ENCODE results near the gene CCDC154. TPM values are rescaled to one million over a fixed set of nuclear protein-coding genes. Genes with fewer than 3 reads are reported as not detected.
A peak's percentile ranks its signal among the peaks of the same experiment; 100 is the strongest.

CCDC154 gene
- total and polyA plus RNA-seq, 2 of the 4 experiments (the other 2 are of a cell fraction), result 0.09 TPM; not detected in 1

- Histone ChIP-seq H3K9me3 (ENCODE audit: control insufficient read depth, insufficient read depth, low read length) (peaks cover 2% of the 10 kb centered on the region; the same call in 1 of the 2 replicates), H3K36me3 (ENCODE audit: control insufficient read depth, insufficient read depth, low read length) (no peaks in the 10 kb centered on the region), H3K27me3 (ENCODE audit: control insufficient read depth, insufficient read depth, low read length) (peaks cover 4% of the 10 kb centered on the region; the same call in 1 of the 2 replicates), H4K20me1 (ENCODE audit: insufficient read depth, low read length) (no peaks in the 10 kb centered on the region), H2AFZ (replicated peaks; ENCODE audit: low read length, poor library complexity) (peak overlapping the region; percentile 51), H3K4me2 (ENCODE audit: low read depth, low read length) (no peak overlapping the region), H2BK20ac (ENCODE audit: low read depth, low read length) (no peak overlapping the region), H3K4ac (ENCODE audit: low read depth, low read length) (no peak overlapping the region), H3K14ac (replicated peaks; ENCODE audit: low read depth, low read length) (no peak overlapping the region), H3K9ac (ENCODE audit: low read depth, low read length) (no peak overlapping the region), H4K5ac (ENCODE audit: low read depth, low read length) (no peak overlapping the region), H2BK5ac (ENCODE audit: low read depth, low read length, poor library complexity, severe bottlenecking) (no peak overlapping the region), H2AK5ac (ENCODE audit: low read depth, low read length) (no peak overlapping the region), H3K9me1 (ENCODE audit: insufficient read depth, low read length) (no peaks in the 10 kb centered on the region), H3K18ac (ENCODE audit: low read depth, low read length) (no peak overlapping the region), H2AK9ac (replicated peaks; ENCODE audit: low read depth, low read length, poor library complexity) (peak overlapping the region; percentile 42), H2BK15ac (ENCODE audit: low read depth, low read length) (no peak overlapping the region), H4K8ac (ENCODE audit: low read depth in 2 of 2, low read length in 2 of 2) (no peak overlapping the region), H3K27ac (ENCODE audit: insufficient read depth, low read length) (no peak overlapping the region), H3K4me1 (ENCODE audit: control insufficient read depth, insufficient read depth, low read length) (no peaks in the 10 kb centered on the region), H2BK120ac (ENCODE audit: low read depth, low read length) (no peak overlapping the region), H3K79me1 (ENCODE audit: low read depth in 1 of 2, low read length in 2 of 2) (no peaks in the 10 kb centered on the region), H4K91ac (ENCODE audit: insufficient read depth, low read depth, low read length) (no peak overlapping the region), H3K4me3 (ENCODE audit: insufficient read depth, low read depth, low read length) (no peak overlapping the region), H3K23ac (ENCODE audit: low read depth, low read length) (no peak overlapping the region), H3K56ac (ENCODE audit: extremely low read depth, insufficient read depth, low read length) (no peak overlapping the region)
- in situ Hi-C loops (cut with MboI; ENCODE audit: low sequenced_read_pairs), result no loop called here
- DNase-seq, result peak; percentile 44
- no peak for ATAC-seq (ENCODE audit: low read depth)
- intact Hi-C loops (cut with micrococcal nuclease), result no loop called here
- BruUV-seq (replicated peaks), result no TSS peak
- ChIA-PET POLR2A (ENCODE audit: unreplicated experiment) (no interaction called here), CTCF (interaction anchor here (0.7 kb wide), 1 partner anchor 10 kb away, joined by 5 read pairs; no protein-coding TSS in a partner anchor)
- WGBS, 2 experiments (ENCODE audit: extremely low coverage in 2 of 2, insufficient read length in 1 of 2), result 83% methylated on average over 10 of the region's 28 CpGs; no CpG with 5 or more reads in 1 of the 2 experiments
- TF ChIP-seq NFE2L2 (IDR thresholded peaks at IDR 0.05; ENCODE audit: low read depth, low read length), result no peak
- no peak for TF ChIP-seq MAFK (IDR thresholded peaks at IDR 0.05; ENCODE audit: low read depth, low read length)
- no peak for TF ChIP-seq CHD1 (IDR thresholded peaks at IDR 0.05; ENCODE audit: low read depth, low read length)
- TF ChIP-seq FOS (IDR thresholded peaks at IDR 0.05; ENCODE audit: low read depth, low read length), result no peak
- TF ChIP-seq RAD21 (IDR thresholded peaks at IDR 0.05; ENCODE audit: low read length), result no peak
- TF ChIP-seq BHLHE40 (IDR thresholded peaks at IDR 0.05; ENCODE audit: low read depth, low read length), result no peak
- TF ChIP-seq POLR2A (IDR thresholded peaks at IDR 0.05; ENCODE audit: low read depth, low read length), result no peak
- no peak for TF ChIP-seq MAZ (IDR thresholded peaks at IDR 0.05; ENCODE audit: borderline replicate concordance, low read depth, low read length)
- TF ChIP-seq SMC3 (IDR thresholded peaks at IDR 0.05; ENCODE audit: low read depth, low read length), result no peak
- TF ChIP-seq MXI1 (IDR thresholded peaks at IDR 0.05; ENCODE audit: borderline replicate concordance, low read depth, low read length), result no peak
- no peak for TF ChIP-seq ELK1 (IDR thresholded peaks at IDR 0.05; ENCODE audit: borderline replicate concordance, low read depth, low read length)
- dilution Hi-C loops (cut with HindIII; ENCODE audit: low sequenced_read_pairs, unreplicated experiment), result no loop called here
Measured at GRCh38 chr16:1481906-1482835, 37.8 kb upstream of the CCDC154 start.

Measured in IMR-90 (cell line).